ENCODE results near the gene CHST13.

Gene CHST13

GRCh38 chr3:126523745-126524428 lies at the start of gene CHST13:
CHST13 (plus strand) TSS chr3:126524155; CDS start chr3:126524333, 178 bp downstream.
- DNase-seq (ENCODE audit: low spot score), result no peak

- no peak for DNase-seq (ENCODE audit: low spot score)
Measured at GRCh38 chr3:126474498-126475412, 49.2 kb upstream of the CHST13 start.

- peak; percentile 93 for DNase-seq (ENCODE audit: low spot score)
Measured at GRCh38 chr3:126475413-126476114, 48.4 kb upstream of the CHST13 start, which contains the start of gene ZXDC. ZXDC (minus strand) TSS chr3:126475891; CDS start chr3:126475865, 26 bp downstream.

- DNase-seq (ENCODE audit: low spot score), result peak; percentile 65
Measured at GRCh38 chr3:126476166-126477060, 47.5 kb upstream of the CHST13 start.

GRCh38 chr3:126477061-126477380 lies 46.9 kb upstream of the CHST13 start:
- no peak for DNase-seq (ENCODE audit: low spot score)

GRCh38 chr3:126478581-126479310 lies 45.2 kb upstream of the CHST13 start:
- DNase-seq (ENCODE audit: low spot score), result no peak

GRCh38 chr3:126479642-126480041 lies 44.3 kb upstream of the CHST13 start:
- no peak for DNase-seq (ENCODE audit: low spot score)

GRCh38 chr3:126480206-126480605 lies 43.7 kb upstream of the CHST13 start:
- DNase-seq (ENCODE audit: low spot score), result no peak

GRCh38 chr3:126480861-126481260 lies 43.1 kb upstream of the CHST13 start:
- DNase-seq (ENCODE audit: low spot score), result no peak

- no peak for DNase-seq (ENCODE audit: low spot score)
Measured at GRCh38 chr3:126481808-126482502, 42.0 kb upstream of the CHST13 start.

- no peak for DNase-seq (ENCODE audit: low spot score)
Measured at GRCh38 chr3:126482503-126483255, 41.3 kb upstream of the CHST13 start.

GRCh38 chr3:126483321-126483761 lies 40.6 kb upstream of the CHST13 start:
- no peak for DNase-seq (ENCODE audit: low spot score)

GRCh38 chr3:126484148-126484547 lies 39.8 kb upstream of the CHST13 start:
- no peak for DNase-seq (ENCODE audit: low spot score)

GRCh38 chr3:126484662-126485061 lies 39.3 kb upstream of the CHST13 start:
- no peak for DNase-seq (ENCODE audit: low spot score)

- no peak for DNase-seq (ENCODE audit: low spot score)
Measured at GRCh38 chr3:126485176-126485897, 38.6 kb upstream of the CHST13 start.

GRCh38 chr3:126485956-126486355 lies 38.0 kb upstream of the CHST13 start:
- DNase-seq (ENCODE audit: low spot score), result no peak

- no peak for DNase-seq (ENCODE audit: low spot score)
Measured at GRCh38 chr3:126486360-126486847, 37.6 kb upstream of the CHST13 start.

- no peak for DNase-seq (ENCODE audit: low spot score)
Measured at GRCh38 chr3:126487151-126487771, 36.7 kb upstream of the CHST13 start.

All from putamen (tissue), 1 donor.